H1 (cell line): ENCODE data around the gene GPR39. TPM values are rescaled to one million over a fixed set of nuclear protein-coding genes. Genes with fewer than 3 reads are reported as not detected.

ENCODE experiments used
- BCL11A ChIP-seq, 2 experiments: IDR thresholded peaks; one replicate each; pipeline ENCODE4 v1.6.1; 2011; ENCODE audit warnings: low read depth in 2 of 2, low read length in 2 of 2, mild to moderate bottlenecking in 2 of 2
- FOSL1 ChIP-seq: IDR thresholded peaks from 2 replicates; pipeline ENCODE4 v1.6.1; 2011; ENCODE audit warnings: mild to moderate bottlenecking, low read depth, low read length, moderate library complexity; ENCODE audit not compliant: insufficient read depth
- RAD21 ChIP-seq, 2 experiments: IDR thresholded peaks in 1 of 2; conservative IDR thresholded peaks in 1 of 2; 2 replicates each; pipeline ENCODE4 v1.6.1; 2011; ENCODE audit warnings: low read depth in 2 of 2, low read length in 2 of 2, improper control_type of control experiment in 1 of 2, inconsistent platforms in 1 of 2, mild to moderate bottlenecking in 1 of 2, moderate library complexity in 1 of 2
- RNF2 ChIP-seq: fragments of 200-900, 300-1000 bp; sonication (generic); IDR thresholded peaks from 2 replicates; pipeline ENCODE4 v1.7.1; 2016; ENCODE audit warnings: borderline replicate concordance, low read depth, mild to moderate bottlenecking, antibody characterized with exemption, low read length; ENCODE audit not compliant: poor library complexity, severe bottlenecking; ENCODE audit errors: missing control alignments
- SAP30 ChIP-seq: fragments of 300-600 bp; sonication (generic); IDR thresholded peaks from 2 replicates; pipeline ENCODE4 v1.7.1; 2012; ENCODE audit warnings: low read length, moderate library complexity, mild to moderate bottlenecking, inconsistent platforms; ENCODE audit not compliant: insufficient read depth, insufficient replicate concordance
- SIN3A ChIP-seq, 2 experiments: IDR thresholded peaks in 1 of 2; conservative IDR thresholded peaks in 1 of 2; 2 replicates each; pipeline ENCODE4 v1.6.1; 2011 to 2012; ENCODE audit warnings: low read length in 2 of 2, improper control_type of control experiment in 1 of 2, low read depth in 1 of 2, mild to moderate bottlenecking in 1 of 2
- SIRT6 ChIP-seq: IDR thresholded peaks from one replicate; pipeline ENCODE4 v1.7.1; 2012; ENCODE audit warnings: low read length, inconsistent platforms
- polyA plus RNA-seq, 7 experiments: library from polyadenylated mRNA; depleted of rRNA in 3 of 7; stranded (reverse) in 5 of 7; unstranded in 2 of 7; fragments of >200 nt in 5 of 7; fragments of 200-250 nt in 2 of 7; gene quantifications; 1 replicate in 5 of 7; 2 replicates in 1 of 7; 4 replicates in 1 of 7; pipeline versions ENCODE4 v1.2.1 to v1.2.3, GENCODE V29; 2011 to 2013; ENCODE audit warnings: missing spikeins in 2 of 7, mixed read lengths in 2 of 7
- total RNA-seq: library from RNA; stranded (reverse); fragmentation: NEBNext Ultra II Directional; extraction: Animal tissue kit (Norgen Biotek cat#: 25700); gene quantifications from 2 replicates; pipeline ENCODE4 v1.2.1, GENCODE V29; 2021
- TF ChIP-seq, protein P1 (sequence below): fragments of 300-600 bp; sonication (generic); IDR thresholded peaks from 2 replicates; pipeline ENCODE4 v1.7.1; 2012; ENCODE audit warnings: low read length, moderate library complexity, mild to moderate bottlenecking, inconsistent platforms; ENCODE audit not compliant: insufficient replicate concordance

GPR39 gene
- total and polyA plus RNA-seq, 2 of the 8 experiments (the other 6 are each of a cell fraction or from before 2014, with no cell fraction given), result 0.63 to 2.7 TPM

GRCh38 chr2:132668987-132669907, 252.6 kb downstream of the GPR39 start (continued):
- TF ChIP-seq, protein P1, sequence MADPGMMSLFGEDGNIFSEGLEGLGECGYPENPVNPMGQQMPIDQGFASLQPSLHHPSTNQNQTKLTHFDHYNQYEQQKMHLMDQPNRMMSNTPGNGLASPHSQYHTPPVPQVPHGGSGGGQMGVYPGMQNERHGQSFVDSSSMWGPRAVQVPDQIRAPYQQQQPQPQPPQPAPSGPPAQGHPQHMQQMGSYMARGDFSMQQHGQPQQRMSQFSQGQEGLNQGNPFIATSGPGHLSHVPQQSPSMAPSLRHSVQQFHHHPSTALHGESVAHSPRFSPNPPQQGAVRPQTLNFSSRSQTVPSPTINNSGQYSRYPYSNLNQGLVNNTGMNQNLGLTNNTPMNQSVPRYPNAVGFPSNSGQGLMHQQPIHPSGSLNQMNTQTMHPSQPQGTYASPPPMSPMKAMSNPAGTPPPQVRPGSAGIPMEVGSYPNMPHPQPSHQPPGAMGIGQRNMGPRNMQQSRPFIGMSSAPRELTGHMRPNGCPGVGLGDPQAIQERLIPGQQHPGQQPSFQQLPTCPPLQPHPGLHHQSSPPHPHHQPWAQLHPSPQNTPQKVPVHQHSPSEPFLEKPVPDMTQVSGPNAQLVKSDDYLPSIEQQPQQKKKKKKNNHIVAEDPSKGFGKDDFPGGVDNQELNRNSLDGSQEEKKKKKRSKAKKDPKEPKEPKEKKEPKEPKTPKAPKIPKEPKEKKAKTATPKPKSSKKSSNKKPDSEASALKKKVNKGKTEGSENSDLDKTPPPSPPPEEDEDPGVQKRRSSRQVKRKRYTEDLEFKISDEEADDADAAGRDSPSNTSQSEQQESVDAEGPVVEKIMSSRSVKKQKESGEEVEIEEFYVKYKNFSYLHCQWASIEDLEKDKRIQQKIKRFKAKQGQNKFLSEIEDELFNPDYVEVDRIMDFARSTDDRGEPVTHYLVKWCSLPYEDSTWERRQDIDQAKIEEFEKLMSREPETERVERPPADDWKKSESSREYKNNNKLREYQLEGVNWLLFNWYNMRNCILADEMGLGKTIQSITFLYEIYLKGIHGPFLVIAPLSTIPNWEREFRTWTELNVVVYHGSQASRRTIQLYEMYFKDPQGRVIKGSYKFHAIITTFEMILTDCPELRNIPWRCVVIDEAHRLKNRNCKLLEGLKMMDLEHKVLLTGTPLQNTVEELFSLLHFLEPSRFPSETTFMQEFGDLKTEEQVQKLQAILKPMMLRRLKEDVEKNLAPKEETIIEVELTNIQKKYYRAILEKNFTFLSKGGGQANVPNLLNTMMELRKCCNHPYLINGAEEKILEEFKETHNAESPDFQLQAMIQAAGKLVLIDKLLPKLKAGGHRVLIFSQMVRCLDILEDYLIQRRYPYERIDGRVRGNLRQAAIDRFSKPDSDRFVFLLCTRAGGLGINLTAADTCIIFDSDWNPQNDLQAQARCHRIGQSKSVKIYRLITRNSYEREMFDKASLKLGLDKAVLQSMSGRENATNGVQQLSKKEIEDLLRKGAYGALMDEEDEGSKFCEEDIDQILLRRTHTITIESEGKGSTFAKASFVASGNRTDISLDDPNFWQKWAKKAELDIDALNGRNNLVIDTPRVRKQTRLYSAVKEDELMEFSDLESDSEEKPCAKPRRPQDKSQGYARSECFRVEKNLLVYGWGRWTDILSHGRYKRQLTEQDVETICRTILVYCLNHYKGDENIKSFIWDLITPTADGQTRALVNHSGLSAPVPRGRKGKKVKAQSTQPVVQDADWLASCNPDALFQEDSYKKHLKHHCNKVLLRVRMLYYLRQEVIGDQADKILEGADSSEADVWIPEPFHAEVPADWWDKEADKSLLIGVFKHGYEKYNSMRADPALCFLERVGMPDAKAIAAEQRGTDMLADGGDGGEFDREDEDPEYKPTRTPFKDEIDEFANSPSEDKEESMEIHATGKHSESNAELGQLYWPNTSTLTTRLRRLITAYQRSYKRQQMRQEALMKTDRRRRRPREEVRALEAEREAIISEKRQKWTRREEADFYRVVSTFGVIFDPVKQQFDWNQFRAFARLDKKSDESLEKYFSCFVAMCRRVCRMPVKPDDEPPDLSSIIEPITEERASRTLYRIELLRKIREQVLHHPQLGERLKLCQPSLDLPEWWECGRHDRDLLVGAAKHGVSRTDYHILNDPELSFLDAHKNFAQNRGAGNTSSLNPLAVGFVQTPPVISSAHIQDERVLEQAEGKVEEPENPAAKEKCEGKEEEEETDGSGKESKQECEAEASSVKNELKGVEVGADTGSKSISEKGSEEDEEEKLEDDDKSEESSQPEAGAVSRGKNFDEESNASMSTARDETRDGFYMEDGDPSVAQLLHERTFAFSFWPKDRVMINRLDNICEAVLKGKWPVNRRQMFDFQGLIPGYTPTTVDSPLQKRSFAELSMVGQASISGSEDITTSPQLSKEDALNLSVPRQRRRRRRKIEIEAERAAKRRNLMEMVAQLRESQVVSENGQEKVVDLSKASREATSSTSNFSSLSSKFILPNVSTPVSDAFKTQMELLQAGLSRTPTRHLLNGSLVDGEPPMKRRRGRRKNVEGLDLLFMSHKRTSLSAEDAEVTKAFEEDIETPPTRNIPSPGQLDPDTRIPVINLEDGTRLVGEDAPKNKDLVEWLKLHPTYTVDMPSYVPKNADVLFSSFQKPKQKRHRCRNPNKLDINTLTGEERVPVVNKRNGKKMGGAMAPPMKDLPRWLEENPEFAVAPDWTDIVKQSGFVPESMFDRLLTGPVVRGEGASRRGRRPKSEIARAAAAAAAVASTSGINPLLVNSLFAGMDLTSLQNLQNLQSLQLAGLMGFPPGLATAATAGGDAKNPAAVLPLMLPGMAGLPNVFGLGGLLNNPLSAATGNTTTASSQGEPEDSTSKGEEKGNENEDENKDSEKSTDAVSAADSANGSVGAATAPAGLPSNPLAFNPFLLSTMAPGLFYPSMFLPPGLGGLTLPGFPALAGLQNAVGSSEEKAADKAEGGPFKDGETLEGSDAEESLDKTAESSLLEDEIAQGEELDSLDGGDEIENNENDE, result no peak
- TF ChIP-seq SAP30 (no peak), FOSL1 (no peak), RAD21 (IDR thresholded peaks at IDR 0.05 in 1 of 2, conservative IDR thresholded peaks at IDR 0.05 in 1 of 2; ENCODE audit: low read depth in 2 of 2, low read length in 2 of 2) (peak; percentile 48 to 51), SIRT6 (no peak), SIN3A (conservative IDR thresholded peaks at IDR 0.05 in 1 of 2, IDR thresholded peaks at IDR 0.05 in 1 of 2; ENCODE audit: low read depth in 1 of 2, low read length in 2 of 2) (no peak), BCL11A (IDR thresholded peaks at IDR 0.05; ENCODE audit: low read depth in 2 of 2, low read length in 2 of 2) (no peak), RNF2 (peak; percentile 61)
